IPS-18a (cell line): ENCODE results near the gene ST6GALNAC4.

ENCODE experiments used
- H3K27ac ChIP-seq: one replicate; pipeline ENCODE4 v1.5.1; 2013; ENCODE audit warnings: low read length
- H3K27me3 ChIP-seq: one replicate; pipeline ENCODE4 v1.6.1; 2013; ENCODE audit warnings: mild to moderate bottlenecking, low read length; ENCODE audit not compliant: control insufficient read depth, insufficient read depth
- H3K36me3 ChIP-seq: one replicate; pipeline ENCODE4 v1.6.1; 2013; ENCODE audit warnings: low read depth, low read length; ENCODE audit not compliant: control insufficient read depth
- H3K4me1 ChIP-seq: one replicate; pipeline ENCODE4 v1.6.1; 2013; ENCODE audit warnings: low read depth, low read length; ENCODE audit not compliant: control insufficient read depth
- H3K4me3 ChIP-seq: one replicate; pipeline ENCODE4 v1.5.1; 2013; ENCODE audit warnings: low read length
- H3K9ac ChIP-seq: one replicate; pipeline ENCODE4 v1.6.1; 2013; ENCODE audit warnings: mild to moderate bottlenecking, low read length, moderate library complexity
- H3K9me3 ChIP-seq: one replicate; pipeline ENCODE4 v1.6.1; 2013; ENCODE audit warnings: low read depth, low read length; ENCODE audit not compliant: control insufficient read depth

Gene ST6GALNAC4

DNA sequence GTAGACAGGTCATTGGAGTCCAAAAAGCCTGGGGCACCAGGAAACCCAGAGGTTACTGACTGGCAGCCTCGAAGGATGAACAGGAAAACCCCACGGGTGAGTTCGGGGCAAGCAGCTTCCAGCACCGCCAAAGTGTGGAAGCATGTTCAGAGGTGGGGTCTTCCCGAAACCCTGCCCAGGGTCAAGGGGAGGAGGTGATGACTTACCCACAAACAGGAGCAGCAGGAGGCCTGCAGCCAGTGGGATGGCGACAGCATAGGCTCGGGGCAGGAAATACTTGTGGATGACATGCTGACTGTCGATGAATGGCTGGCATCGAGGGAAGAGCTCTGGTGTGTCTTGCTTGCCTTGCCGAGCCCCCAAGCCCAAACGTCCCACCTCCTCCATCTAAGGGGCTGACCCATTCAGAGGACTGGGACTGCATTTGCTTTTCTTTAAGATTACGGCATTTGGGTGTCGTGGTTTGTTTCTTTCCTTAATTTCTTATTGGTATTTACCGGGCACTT is 19.6 kb upstream of the ST6GALNAC4 start:
- peak overlapping the region; percentile 89 for H3K4me3 ChIP-seq
- no peak overlapping the region for H3K9ac ChIP-seq

DNA sequence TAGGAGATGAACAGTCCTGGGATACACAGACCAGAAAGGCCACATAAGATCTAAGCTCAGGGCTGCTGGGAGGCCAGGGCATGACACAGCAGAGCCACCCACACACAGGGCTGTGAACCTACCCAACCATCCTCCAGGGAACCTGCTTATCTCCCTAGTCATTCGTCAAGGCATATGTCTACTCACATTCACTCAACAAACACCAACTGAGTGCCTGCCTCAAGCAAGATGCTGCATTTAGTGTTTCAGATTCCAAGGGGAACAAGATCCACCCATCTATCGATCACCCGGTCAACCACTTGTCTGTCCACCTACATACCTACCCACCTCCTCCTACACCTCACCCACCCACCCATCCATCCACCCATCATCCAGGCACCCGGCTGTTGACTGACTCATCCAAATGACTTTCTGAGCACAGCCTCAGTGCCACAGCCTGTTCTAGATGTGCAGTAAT is 19.0 kb upstream of the ST6GALNAC4 start:
- H3K9ac ChIP-seq: no peak overlapping the region
- no peaks in the 10 kb centered on the region for H3K27me3 ChIP-seq
- H3K9me3 ChIP-seq: no peaks in the 10 kb centered on the region
- H3K27ac ChIP-seq: no peak overlapping the region
- H3K36me3 ChIP-seq: no peaks in the 10 kb centered on the region
- peaks cover 7% of the 10 kb centered on the region for H3K4me1 ChIP-seq
- H3K4me3 ChIP-seq: no peak overlapping the region

More for the DNA sequence above, 19.6 kb upstream of the ST6GALNAC4 start:
- H3K27me3 ChIP-seq: no peaks in the 10 kb centered on the region
- H3K4me1 ChIP-seq: peaks cover 1% of the 10 kb centered on the region
- no peaks in the 10 kb centered on the region for H3K9me3 ChIP-seq
- no peak overlapping the region for H3K27ac ChIP-seq
- peaks cover 2% of the 10 kb centered on the region for H3K36me3 ChIP-seq

DNA sequence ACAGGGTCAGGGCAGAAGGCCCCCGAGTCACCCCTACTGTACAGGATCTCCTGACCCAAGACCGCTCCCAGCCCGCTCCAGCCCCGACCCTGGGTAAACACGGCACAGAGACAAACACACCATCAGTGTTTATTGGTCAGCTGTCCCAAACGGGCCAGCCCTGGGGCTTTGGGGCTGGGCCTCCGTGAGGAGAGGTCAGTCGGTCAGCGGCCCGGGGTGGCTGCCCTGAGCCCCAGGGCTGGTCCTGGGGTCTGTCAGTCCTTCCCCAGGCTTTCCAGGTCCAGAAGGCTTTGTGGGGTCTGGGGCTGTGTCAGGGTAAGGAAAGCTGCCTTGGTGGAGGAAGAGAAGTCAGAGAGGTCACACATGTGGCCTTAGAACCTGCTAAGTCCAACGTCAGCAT is 18.1 kb upstream of the ST6GALNAC4 start:
- H3K4me1 ChIP-seq: peaks cover 7% of the 10 kb centered on the region
- H3K27ac ChIP-seq: no peak overlapping the region
- H3K9me3 ChIP-seq: no peaks in the 10 kb centered on the region

DNA sequence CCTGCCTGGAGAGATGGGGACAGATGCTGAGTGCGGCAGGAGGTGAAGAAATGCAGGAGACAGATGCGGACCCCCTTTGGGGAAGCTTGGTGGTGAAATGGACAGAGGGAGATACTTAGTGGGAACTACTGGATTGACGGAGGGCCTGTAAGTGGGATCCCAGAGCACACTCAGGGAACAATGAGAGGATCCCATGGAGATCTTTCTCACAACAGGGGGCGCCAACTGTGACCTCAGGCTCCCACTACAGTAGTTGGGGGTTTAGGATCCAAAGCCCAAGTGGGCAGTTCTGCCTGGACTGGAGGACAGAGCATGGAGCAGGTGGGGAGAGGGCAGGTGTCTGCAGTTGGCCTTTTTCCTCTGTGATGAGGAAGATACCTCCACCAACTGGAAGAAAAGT is 17.4 kb upstream of the ST6GALNAC4 start:
- H3K27ac ChIP-seq: no peak overlapping the region
- H3K9ac ChIP-seq: no peak overlapping the region
- H3K9me3 ChIP-seq: no peaks in the 10 kb centered on the region
- H3K4me1 ChIP-seq: peaks cover 7% of the 10 kb centered on the region
- peaks cover 8% of the 10 kb centered on the region for H3K27me3 ChIP-seq
- H3K36me3 ChIP-seq: no peaks in the 10 kb centered on the region
- H3K4me3 ChIP-seq: no peak overlapping the region

More for the DNA sequence above, 18.1 kb upstream of the ST6GALNAC4 start:
- Histone ChIP-seq H3K27me3 (peaks cover under 1% of the 10 kb centered on the region), H3K4me3 (no peak overlapping the region), H3K9ac (no peak overlapping the region), H3K36me3 (no peaks in the 10 kb centered on the region)

DNA sequence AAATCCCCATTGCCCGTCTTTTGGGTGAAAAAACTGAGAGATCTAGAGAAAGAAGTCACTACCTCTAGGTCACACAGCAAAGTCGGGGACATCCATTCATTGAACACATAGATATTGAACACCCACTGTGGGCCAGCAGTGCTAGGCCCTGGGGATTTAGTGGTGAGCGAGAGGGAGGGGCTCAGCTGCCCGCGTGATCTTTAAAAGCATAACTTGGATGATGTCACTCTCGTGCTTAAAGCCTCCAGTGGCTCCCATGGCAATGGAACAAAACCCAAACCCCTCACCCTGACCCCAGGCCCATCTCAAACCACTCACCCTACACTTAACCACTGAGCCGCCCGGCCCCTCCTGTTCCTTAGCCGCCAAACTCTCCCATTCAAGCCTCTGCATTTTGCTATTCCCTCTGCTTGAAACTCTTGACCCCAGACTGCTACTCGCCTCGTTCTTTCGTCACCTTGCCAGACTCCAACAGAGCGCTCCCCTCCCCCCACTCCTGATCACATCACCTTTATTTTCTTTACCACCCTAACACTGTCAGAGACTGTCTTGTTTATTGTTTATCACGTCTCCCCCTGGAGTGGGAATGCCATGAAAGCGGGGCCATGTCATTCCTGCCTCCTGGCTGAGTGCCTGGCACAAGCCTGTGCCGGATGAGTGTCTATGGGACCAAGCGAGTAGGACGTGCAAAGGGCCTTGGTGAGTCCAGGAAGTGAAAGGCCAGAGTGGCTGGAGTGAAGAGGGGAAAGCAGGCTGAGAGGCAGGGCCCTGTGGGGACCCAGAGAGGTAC is 14.4 kb upstream of the ST6GALNAC4 start:
- Histone ChIP-seq H3K27me3 (peaks cover 29% of the 10 kb centered on the region), H3K4me3 (peak overlapping the region; percentile 46), H3K27ac (no peak overlapping the region), H3K4me1 (peaks cover 7% of the 10 kb centered on the region), H3K9me3 (no peaks in the 10 kb centered on the region), H3K9ac (no peak overlapping the region), H3K36me3 (no peaks in the 10 kb centered on the region)

DNA sequence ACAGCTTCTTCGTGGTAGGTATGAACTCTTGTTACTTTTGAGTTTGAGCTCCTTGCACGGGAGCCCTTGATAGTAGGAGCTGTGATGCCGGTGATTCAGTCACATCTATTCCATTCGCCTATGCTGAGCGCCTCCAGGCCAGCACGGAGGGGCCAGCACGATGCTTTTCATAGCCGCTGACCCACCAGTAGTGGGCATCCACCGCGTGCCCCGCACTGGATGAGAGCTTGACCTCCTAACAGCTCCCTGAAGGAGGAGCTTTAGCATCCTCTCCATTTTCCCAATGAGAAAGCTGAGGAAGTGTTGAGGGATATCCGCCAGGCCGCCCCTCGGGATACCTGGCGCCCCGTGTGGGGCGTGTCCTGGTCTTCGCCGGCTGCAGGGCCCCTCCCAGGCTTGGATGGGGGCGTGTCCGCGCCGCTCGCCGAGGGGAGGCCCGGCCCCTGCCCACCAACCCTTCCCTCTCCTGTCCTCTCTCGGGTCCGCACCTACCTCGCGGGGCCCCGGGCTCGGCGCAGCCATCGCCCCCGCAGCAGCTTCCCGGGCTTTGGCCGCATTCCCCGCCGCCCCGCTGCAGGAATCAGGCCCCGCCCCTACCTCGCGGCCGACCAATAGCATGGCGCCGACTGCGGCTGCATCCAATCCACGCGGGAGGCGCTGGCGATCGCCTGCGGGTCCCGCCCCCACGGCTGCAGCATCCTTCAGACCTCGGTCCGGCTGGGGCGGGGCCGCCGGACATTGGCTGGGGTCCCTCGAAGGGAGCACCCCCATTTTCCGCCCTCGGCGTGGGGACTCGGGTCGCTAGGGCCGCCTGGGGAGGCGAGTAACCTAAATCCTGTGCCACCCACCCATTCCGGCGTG is 13.6 kb upstream of the ST6GALNAC4 start, which contains the start of gene PIP5KL1:
PIP5KL1 (minus strand) TSS at position 547 of the 861 bp plus-strand sequence; CDS start at position 522, 25 bp downstream.
- H3K4me3 ChIP-seq: peak within 1 kb of the TSS; percentile 46
- no peaks in the 10 kb centered on the region for H3K9me3 ChIP-seq
- peaks cover 33% of the 10 kb centered on the region for H3K27me3 ChIP-seq
- H3K36me3 ChIP-seq: no peaks in the 10 kb centered on the region
- H3K27ac ChIP-seq: no peak within 1 kb of the TSS
- peaks cover 7% of the 10 kb centered on the region for H3K4me1 ChIP-seq
- no peak within 1 kb of the TSS for H3K9ac ChIP-seq

DNA sequence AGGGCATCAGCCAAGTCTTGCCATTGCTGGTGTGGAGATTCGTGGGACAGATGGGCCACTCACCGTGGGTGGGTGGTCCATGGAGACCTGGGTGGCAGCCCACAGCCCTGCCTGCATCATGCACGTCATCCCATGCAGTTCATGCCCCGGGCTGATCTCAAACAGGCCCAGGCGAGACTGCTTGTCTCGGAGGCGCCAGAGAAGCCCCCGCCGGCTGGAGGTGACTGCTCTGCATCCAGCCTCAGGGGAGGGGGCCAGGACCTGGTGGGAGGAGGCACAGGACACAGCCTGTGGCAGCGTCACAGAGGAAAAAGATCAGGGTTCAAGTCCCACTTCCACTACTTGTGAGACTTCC is 12.8 kb upstream of the ST6GALNAC4 start:
- H3K4me1 ChIP-seq: peaks cover 7% of the 10 kb centered on the region
- no peaks in the 10 kb centered on the region for H3K36me3 ChIP-seq
- H3K27me3 ChIP-seq: peaks cover 33% of the 10 kb centered on the region
- H3K9me3 ChIP-seq: no peaks in the 10 kb centered on the region
- no peak overlapping the region for H3K27ac ChIP-seq
- H3K9ac ChIP-seq: no peak overlapping the region
- H3K4me3 ChIP-seq: peak overlapping the region; percentile 46

DNA sequence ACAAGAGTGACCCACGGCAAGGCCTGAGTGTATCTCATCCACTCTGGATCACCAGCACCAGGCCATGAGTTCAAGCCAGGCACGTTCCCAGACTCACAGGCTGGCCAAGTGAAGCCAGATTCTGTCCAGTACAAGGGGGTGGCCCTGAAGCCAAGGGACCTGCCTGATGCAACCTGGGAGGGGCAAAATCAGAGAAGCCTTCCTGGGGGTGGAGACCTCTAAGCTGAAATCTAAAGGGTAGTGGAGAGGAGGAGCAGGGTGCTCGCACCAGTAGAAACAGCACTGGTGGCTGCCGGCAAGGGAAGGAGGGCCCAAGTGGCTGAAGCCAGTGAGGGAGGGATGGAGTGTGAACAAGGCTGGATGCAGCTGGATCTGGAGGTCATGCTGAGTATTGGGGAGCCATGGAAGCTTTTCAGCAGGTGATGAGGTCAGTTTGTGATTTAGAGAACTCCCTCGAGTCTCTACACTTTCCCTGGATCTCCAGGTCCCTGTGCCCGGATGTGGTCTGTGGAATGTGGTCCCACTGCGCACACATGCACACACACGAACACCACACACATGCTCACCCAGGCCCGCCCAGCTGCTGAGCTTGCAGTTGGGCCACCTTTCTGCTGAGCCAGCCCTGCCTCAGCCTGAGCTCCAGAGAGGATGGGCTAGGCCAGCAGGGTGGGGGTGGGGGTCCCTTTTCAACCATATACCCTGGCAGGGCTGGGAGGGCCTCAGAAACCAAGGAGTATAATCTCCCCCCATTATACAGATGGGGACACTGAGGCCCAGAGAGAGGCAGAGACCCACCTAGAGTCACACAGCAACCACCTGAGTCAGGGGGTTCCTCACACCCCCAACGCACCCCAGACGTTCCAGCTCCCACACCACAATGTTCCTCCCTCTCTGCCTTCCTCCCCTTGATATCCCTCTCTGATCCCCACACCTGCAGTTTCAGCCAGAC is 12.1 kb upstream of the ST6GALNAC4 start:
- Histone ChIP-seq H3K4me1 (peaks cover 7% of the 10 kb centered on the region), H3K36me3 (no peaks in the 10 kb centered on the region), H3K27ac (no peak overlapping the region), H3K27me3 (peaks cover 33% of the 10 kb centered on the region), H3K9me3 (no peaks in the 10 kb centered on the region), H3K9ac (no peak overlapping the region), H3K4me3 (no peak overlapping the region)

DNA sequence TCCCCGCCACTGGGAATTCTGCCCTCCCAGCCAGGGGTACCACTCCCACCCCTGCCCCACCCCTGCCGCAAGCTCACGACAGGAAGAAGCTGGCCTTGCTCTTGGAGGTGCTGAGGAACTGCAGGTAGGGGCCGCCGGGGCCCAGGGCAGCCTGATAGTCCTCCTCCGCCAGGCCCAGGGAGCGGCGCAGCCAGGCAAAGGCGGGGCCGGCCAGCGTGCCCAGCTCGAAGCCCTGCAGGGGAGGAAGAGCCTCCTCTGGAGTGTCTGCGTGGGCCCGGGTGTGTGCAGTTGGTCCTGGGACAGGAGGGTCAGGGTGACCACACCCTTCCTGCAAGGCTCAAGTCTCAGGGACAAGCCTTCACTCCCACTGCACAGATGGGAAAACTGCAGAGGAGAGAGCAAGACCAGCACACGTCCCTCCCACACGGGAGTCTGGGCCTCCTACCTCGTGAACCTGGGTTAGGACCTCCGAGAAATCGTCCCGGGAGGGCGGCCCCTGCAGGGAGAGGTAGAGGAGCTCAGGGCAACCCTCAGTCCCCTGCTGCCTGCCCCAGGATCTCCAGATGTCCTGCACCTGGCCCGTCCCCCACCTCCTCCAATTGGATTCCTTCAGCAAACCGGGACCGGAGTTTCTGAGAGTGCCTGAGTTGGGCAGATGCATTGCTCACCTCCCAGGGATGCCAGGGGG is 11.3 kb upstream of the ST6GALNAC4 start:
- Histone ChIP-seq H3K4me1 (peaks cover 7% of the 10 kb centered on the region), H3K9me3 (no peaks in the 10 kb centered on the region), H3K27ac (no peak overlapping the region), H3K27me3 (peaks cover 33% of the 10 kb centered on the region), H3K4me3 (peak overlapping the region; percentile 39), H3K36me3 (no peaks in the 10 kb centered on the region), H3K9ac (no peak overlapping the region)

DNA sequence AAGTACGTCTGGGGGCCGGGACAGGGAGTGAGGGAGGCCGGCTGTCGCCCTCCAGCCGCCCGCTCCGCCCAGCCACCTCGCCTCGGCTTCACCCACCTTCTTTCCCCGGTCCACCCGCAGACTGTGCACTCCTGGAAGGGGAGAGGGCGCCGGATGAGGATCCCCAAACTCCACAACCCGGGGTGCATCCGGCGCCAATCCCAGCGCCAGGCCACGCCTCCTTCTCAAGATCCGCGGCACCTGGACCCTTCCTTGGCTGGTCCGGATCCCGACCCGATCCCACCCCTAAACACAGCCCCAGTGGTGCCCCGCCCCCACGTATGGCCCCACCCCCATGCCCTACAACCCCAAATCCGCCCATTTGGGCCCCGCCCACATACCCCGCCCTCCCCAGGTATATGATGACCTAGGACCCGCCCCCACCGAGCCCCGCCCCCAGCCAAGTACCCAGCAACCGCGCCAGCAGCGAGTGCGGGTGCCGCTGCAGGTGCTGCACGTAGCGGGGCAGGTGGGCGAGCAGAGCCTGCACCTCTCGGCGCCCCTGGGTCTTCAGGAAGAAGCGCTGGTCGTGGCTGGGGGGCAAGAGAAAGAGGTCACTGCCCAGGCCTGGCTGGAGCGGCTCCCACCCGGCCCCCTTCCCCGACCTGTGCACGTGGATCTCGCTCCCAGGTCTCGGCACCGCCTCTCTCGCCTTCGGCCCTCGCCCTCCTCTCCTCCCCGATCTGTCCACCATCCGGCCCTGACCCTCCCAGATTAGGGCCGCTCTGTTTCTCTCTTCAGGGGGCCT is 10.6 kb upstream of the ST6GALNAC4 start:
- Histone ChIP-seq H3K27ac (no peak overlapping the region), H3K9ac (peak overlapping the region; percentile 53), H3K4me1 (peaks cover 7% of the 10 kb centered on the region), H3K4me3 (peak overlapping the region; percentile 73), H3K27me3 (peaks cover 33% of the 10 kb centered on the region), H3K36me3 (no peaks in the 10 kb centered on the region), H3K9me3 (no peaks in the 10 kb centered on the region)
